Large intestine (tissue), 3 donors: ENCODE data around the gene RPP25. TPM values are rescaled to one million over a fixed set of nuclear protein-coding genes. Genes with fewer than 3 reads are reported as not detected.

Experiments used
- DNase-seq, 2 donors: peaks; one replicate each; pipeline versions ENCODE4 v3.0.0 to v3.0.0-alpha.2; 2013
- H3K27ac ChIP-seq: one replicate; pipeline ENCODE4 v1.5.1; 2013; ENCODE audit warnings: low read length
- H3K27me3 ChIP-seq: 2 replicates; pipeline ENCODE4 v1.6.1; 2013; ENCODE audit warnings: low read length; ENCODE audit not compliant: control insufficient read depth, insufficient read depth
- H3K36me3 ChIP-seq: 2 replicates; pipeline ENCODE4 v1.6.1; 2013; ENCODE audit warnings: low read length; ENCODE audit not compliant: control insufficient read depth, insufficient read depth
- H3K4me1 ChIP-seq: one replicate; pipeline ENCODE4 v1.6.1; 2013; ENCODE audit warnings: low read length; ENCODE audit not compliant: control insufficient read depth, insufficient read depth
- H3K4me3 ChIP-seq: one replicate; pipeline ENCODE4 v1.5.1; 2013; ENCODE audit warnings: low read length
- H3K9me3 ChIP-seq: one replicate; pipeline ENCODE4 v1.6.1; 2013; ENCODE audit warnings: mild to moderate bottlenecking, low read depth, low read length, moderate library complexity; ENCODE audit not compliant: control insufficient read depth
- WGBS: methylation state at CpG from one replicate; pipeline ENCODE4 v1.1.5; 2013; ENCODE audit warnings: low lambda C conversion rate; ENCODE audit not compliant: insufficient coverage; 5-methylcytosine and 5-hydroxymethylcytosine counted together
- polyA plus RNA-seq: library from polyadenylated mRNA; unstranded; fragments of 120-200 nt; gene quantifications from one replicate; pipeline ENCODE4 v1.2.1, GENCODE V29; 2013

The RPP25 gene
- polyA plus RNA-seq, 1 donor, result 6.2 TPM

DNA sequence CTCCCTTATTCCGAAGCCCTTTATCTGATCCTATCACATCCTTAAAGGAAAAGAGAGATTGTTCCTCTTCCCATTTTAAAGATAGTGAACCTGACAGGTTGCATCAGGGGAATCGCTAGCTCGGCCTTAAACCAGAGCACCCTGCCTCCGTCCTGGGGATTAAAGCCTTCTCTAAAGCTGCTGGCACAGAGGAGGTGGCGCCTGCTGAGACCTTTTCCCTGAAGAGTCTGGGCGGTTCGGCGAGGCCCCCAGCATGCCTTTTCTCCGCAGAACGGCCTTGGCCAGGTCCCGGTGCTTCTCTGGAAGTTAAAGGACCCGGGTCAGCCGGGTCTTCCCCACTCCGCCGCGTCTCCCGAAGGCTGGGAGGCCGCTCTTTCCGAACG lies 50.5 kb downstream of the RPP25 start:
- WGBS, result no CpG with 5 or more reads among the region's 20 CpGs
- Histone ChIP-seq H3K4me3 (peak overlapping the region; percentile 89), H3K9me3 (no peaks in the 10 kb centered on the region), H3K27ac (peak overlapping the region; percentile 87), H3K27me3 (no peaks in the 10 kb centered on the region), H3K4me1 (peaks cover 14% of the 10 kb centered on the region), H3K36me3 (peaks cover 32% of the 10 kb centered on the region)
- no peak for DNase-seq

Other genes with a start within 250 kb of the RPP25 start
- 0.54 TPM for gene CYP1A1, start 231.2 kb downstream of the RPP25 start, polyA plus RNA-seq
- gene CYP1A2, start 207.9 kb downstream of the RPP25 start, polyA plus RNA-seq, result not detected
- 62.4 TPM for gene CSK, start 174.7 kb downstream of the RPP25 start, polyA plus RNA-seq
- gene LMAN1L, start 143.9 kb downstream of the RPP25 start, polyA plus RNA-seq, result not detected
- not detected for gene CPLX3, start 130.1 kb downstream of the RPP25 start, polyA plus RNA-seq
- 83.8 TPM for gene ULK3, start 113.6 kb downstream of the RPP25 start, polyA plus RNA-seq
- 104 TPM for gene SCAMP2, start 83.4 kb downstream of the RPP25 start, polyA plus RNA-seq
- 51.0 TPM for gene MPI, start 66.7 kb downstream of the RPP25 start, polyA plus RNA-seq
- 44.7 TPM for gene FAM219B, start 49.9 kb downstream of the RPP25 start, polyA plus RNA-seq
- gene COX5A, start 18.7 kb downstream of the RPP25 start, polyA plus RNA-seq, result 238 TPM
- gene SCAMP5, start 38.8 kb upstream of the RPP25 start, polyA plus RNA-seq, result 31.6 TPM
- gene PPCDC, start 66.8 kb upstream of the RPP25 start, polyA plus RNA-seq, result 10.5 TPM
- 17.6 TPM for gene C15orf39, start 245.1 kb upstream of the RPP25 start, polyA plus RNA-seq